IPS-15b (cell line): ENCODE results near the gene ZBTB48.
"Not testable (repeated sequence)": the region's sequence is repeated elsewhere in the genome, so short reads cannot be mapped to it uniquely, and the experiment has no call there.

Experiments
- H3K27me3 ChIP-seq: one replicate; pipeline ENCODE4 v1.6.1; 2013; ENCODE audit warnings: low read length; ENCODE audit not compliant: control insufficient read depth, insufficient read depth
- H3K36me3 ChIP-seq: one replicate; pipeline ENCODE4 v1.6.1; 2013; ENCODE audit warnings: low read length; ENCODE audit not compliant: control insufficient read depth, insufficient read depth
- H3K4me1 ChIP-seq: one replicate; pipeline ENCODE4 v1.6.1; 2013; ENCODE audit warnings: mild to moderate bottlenecking, low read length; ENCODE audit not compliant: control insufficient read depth, insufficient read depth
- H3K4me3 ChIP-seq: one replicate; pipeline ENCODE4 v1.5.1; 2013; ENCODE audit warnings: low read depth, low read length
- H3K9ac ChIP-seq: one replicate; pipeline ENCODE4 v1.6.1; 2013; ENCODE audit warnings: low read depth, mild to moderate bottlenecking, low read length
- H3K9me3 ChIP-seq: one replicate; pipeline ENCODE4 v1.6.1; 2013; ENCODE audit warnings: mild to moderate bottlenecking, low read length; ENCODE audit not compliant: control insufficient read depth, insufficient read depth

ZBTB48 gene

DNA sequence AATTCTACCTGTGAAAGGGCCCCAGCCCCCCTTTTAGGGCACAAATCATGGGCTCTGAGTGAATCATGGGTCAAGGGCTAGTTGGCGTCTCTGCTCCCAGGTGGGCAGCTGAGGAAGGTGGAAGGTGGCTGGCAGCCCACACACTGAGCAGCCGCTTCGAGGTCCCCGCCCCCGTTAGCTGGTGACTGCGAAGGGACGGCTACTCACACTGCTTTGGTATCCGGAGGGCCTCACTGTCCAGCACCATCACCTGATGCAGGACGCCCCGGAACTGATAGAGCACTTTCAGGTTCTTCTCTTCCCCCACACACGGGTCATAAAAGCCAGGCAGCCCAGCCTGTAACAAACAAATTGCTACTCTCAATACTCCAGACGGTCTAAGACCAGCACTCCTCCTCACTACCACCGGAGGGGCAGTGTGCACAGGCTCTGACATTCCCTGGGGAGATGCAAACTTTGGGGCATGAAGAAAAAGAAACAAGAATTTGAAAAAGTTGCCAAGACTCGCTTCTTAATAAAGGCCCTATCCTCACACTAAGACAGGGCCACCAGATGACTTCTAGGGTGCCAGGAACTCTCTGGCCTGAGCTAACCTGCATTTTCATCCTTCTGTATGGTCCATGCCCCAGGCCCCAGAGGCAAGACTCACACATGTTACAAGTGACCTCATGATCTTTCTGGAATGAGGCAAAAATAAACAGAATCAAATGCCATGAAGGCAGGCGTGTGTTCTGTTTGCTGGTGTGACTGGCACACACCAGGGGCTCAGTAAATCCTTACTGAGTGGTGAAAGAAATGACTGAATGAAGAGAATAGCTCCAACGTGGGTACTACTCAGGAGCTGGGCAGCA is 56.3 kb downstream of the ZBTB48 start:
- Histone ChIP-seq H3K9ac (no peak overlapping the region), H3K4me1 (no peaks in the 10 kb centered on the region), H3K27me3 (no peaks in the 10 kb centered on the region), H3K36me3 (peaks cover 51% of the 10 kb centered on the region), H3K4me3 (no peak overlapping the region), H3K9me3 (no peaks in the 10 kb centered on the region)

GRCh38 chr1:6636778-6637177 is 57.0 kb downstream of the ZBTB48 start:
- H3K4me3 ChIP-seq, H3K9me3 ChIP-seq, H3K27me3 ChIP-seq, H3K9ac ChIP-seq, H3K4me1 ChIP-seq: not testable (repeated sequence)
- H3K36me3 ChIP-seq: peaks cover 51% of the 10 kb centered on the region

DNA sequence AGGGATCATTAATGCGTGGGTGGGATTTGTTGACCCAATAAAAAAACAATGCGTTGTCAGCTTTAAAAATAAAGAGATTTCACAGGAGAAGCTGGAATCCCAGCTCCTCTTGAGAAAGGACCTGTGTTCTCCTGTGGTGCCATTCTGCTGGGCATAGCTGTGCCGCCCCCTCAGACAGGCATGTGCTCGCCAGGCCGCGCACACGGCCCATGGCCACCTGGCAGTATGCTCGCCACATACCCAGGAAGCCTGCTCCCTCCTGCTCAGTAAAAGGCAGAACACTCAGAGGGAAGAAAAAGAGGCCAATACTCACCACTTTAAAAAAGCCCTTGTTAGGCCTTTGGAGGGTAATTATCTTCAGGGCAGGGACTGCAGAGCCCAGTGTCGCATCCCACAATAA is 58.0 kb downstream of the ZBTB48 start:
- Histone ChIP-seq H3K27me3 (no peaks in the 10 kb centered on the region), H3K9me3 (no peaks in the 10 kb centered on the region), H3K4me3 (no peak overlapping the region), H3K4me1 (no peaks in the 10 kb centered on the region), H3K36me3 (peaks cover 54% of the 10 kb centered on the region), H3K9ac (no peak overlapping the region)

- H3K9ac ChIP-seq: no peak overlapping the region
- H3K36me3 ChIP-seq: peaks cover 53% of the 10 kb centered on the region
- no peak overlapping the region for H3K4me3 ChIP-seq
- no peaks in the 10 kb centered on the region for H3K27me3 ChIP-seq
- no peaks in the 10 kb centered on the region for H3K4me1 ChIP-seq
- no peaks in the 10 kb centered on the region for H3K9me3 ChIP-seq
Measured at GRCh38 chr1:6638226-6638625, 58.4 kb downstream of the ZBTB48 start.
